HepG2 (cell line): Measurements from ENCODE around the gene FALEC. TPM values are rescaled to one million over a fixed set of nuclear protein-coding genes. Genes with fewer than 3 reads are reported as not detected.

Experiments used
- EP300 ChIP-seq, 3 experiments: sonication (generic) in 1 of 3; formaldehyde crosslinking in 1 of 3; IDR thresholded peaks; 2 replicates each; pipeline versions ENCODE4 v1.5.1 to v1.6.1; 2011 to 2020; ENCODE audit warnings: low read depth in 2 of 3, low read length in 2 of 3, borderline replicate concordance in 1 of 3, improper control_type of control experiment in 1 of 3, mild to moderate bottlenecking in 1 of 3, missing genetic modification reagents in 1 of 3, moderate library complexity in 1 of 3
- GLI4 ChIP-seq: sonication (generic); formaldehyde crosslinking; IDR thresholded peaks from 2 replicates; pipeline ENCODE4 v1.5.1; 2020; ENCODE audit warnings: missing genetic modification reagents, mild to moderate bottlenecking, moderate library complexity, borderline replicate concordance
- GMEB1 ChIP-seq: sonication (generic); formaldehyde crosslinking; IDR thresholded peaks from 2 replicates; pipeline ENCODE4 v1.5.1; 2020; ENCODE audit warnings: missing genetic modification reagents, mild to moderate bottlenecking, borderline replicate concordance
- NR2F6 ChIP-seq, 2 experiments: IDR thresholded peaks; 2 replicates each; pipeline ENCODE4 v1.6.1; 2016; ENCODE audit warnings: antibody characterized with exemption in 1 of 2, mild to moderate bottlenecking in 1 of 2
- NR3C1 ChIP-seq: sonication (generic); formaldehyde crosslinking; IDR thresholded peaks from 2 replicates; pipeline ENCODE4 v1.4.0; 2020; ENCODE audit warnings: missing genetic modification reagents
- RFXAP ChIP-seq: sonication (generic); formaldehyde crosslinking; IDR thresholded peaks from 2 replicates; pipeline ENCODE4 v1.4.0; 2020; ENCODE audit warnings: missing genetic modification reagents, borderline replicate concordance
- SRSF9 ChIP-seq: fragments of 200-400 bp; formaldehyde crosslinking; IDR thresholded peaks from 2 replicates; pipeline ENCODE4 v1.6.1; 2018; ENCODE audit warnings: borderline replicate concordance, mild to moderate bottlenecking, low read depth, low read length; ENCODE audit not compliant: insufficient read depth, poor library complexity, severe bottlenecking
- TFDP2 ChIP-seq: sonication (generic); formaldehyde crosslinking; IDR thresholded peaks from 2 replicates; pipeline ENCODE4 v1.4.0; 2020; ENCODE audit warnings: missing genetic modification reagents
- TFE3 ChIP-seq: IDR thresholded peaks from 2 replicates; pipeline ENCODE4 v1.6.1; 2016
- ZBED4 ChIP-seq: sonication (generic); formaldehyde crosslinking; IDR thresholded peaks from 2 replicates; pipeline ENCODE4 v1.4.0; 2020; ENCODE audit warnings: missing genetic modification reagents, borderline replicate concordance
- ZMYM4 ChIP-seq: sonication (generic); formaldehyde crosslinking; IDR thresholded peaks from 2 replicates; pipeline ENCODE4 v1.8.1; 2023; ENCODE audit warnings: mild to moderate bottlenecking, missing genetic modification reagents
- ZNF337 ChIP-seq: sonication (generic); formaldehyde crosslinking; IDR thresholded peaks from 2 replicates; pipeline ENCODE4 v1.5.1; 2020; ENCODE audit warnings: missing genetic modification reagents, low read depth, mild to moderate bottlenecking, borderline replicate concordance
- ZNF546 ChIP-seq: sonication (generic); formaldehyde crosslinking; conservative IDR thresholded peaks from 2 replicates; pipeline ENCODE4 v1.8.1; 2023; ENCODE audit warnings: mild to moderate bottlenecking, missing genetic modification reagents
- ZNF580 ChIP-seq: IDR thresholded peaks from 2 replicates; pipeline ENCODE4 v1.6.1; 2016; ENCODE audit warnings: low read depth, borderline replicate concordance
- ZNF775 ChIP-seq: sonication (generic); formaldehyde crosslinking; IDR thresholded peaks from 2 replicates; pipeline ENCODE4 v1.4.0; 2020; ENCODE audit warnings: missing genetic modification reagents, mild to moderate bottlenecking, moderate library complexity, borderline replicate concordance
- polyA plus RNA-seq, 8 experiments: library from polyadenylated mRNA; depleted of rRNA in 3 of 8; stranded (reverse) in 7 of 8; unstranded in 1 of 8; fragments of >200 nt; fragmentation: Illumina TruSeq in 4 of 8; extraction: Trizol in 4 of 8; gene quantifications; 2 replicates each; pipeline versions ENCODE4 v1.2.1 to v1.2.3, GENCODE V29; 2011 to 2016; ENCODE audit warnings: low read depth in 4 of 8, missing spikeins in 1 of 8, mixed read lengths in 1 of 8; ENCODE audit not compliant: insufficient read depth in 1 of 8
- total RNA-seq, 5 experiments: library from RNA; depleted of rRNA; stranded (reverse); fragments of >200 nt; fragmentation: Illumina TruSeq; extraction: Trizol; gene quantifications; 2 replicates each; pipeline ENCODE4 v1.2.3, GENCODE V29; 2016; ENCODE audit warnings: low read depth in 1 of 5

The FALEC gene
- total and polyA plus RNA-seq, 2 of the 13 experiments (the other 11 are each of a cell fraction or from before 2014, with no cell fraction given) = 0.33 to 0.71 TPM

GRCh38 chr1:150562446-150563339, 47.1 kb downstream of the FALEC start (continued):
- TF ChIP-seq GMEB1 (0 out of 2 replicates have a peak, but pooled peaks have one; percentile 4), SRSF9 (no peak), ZBED4 (CRISPR knock-in tag) (no peak), EP300 (IDR thresholded peaks at IDR 0.05; ENCODE audit: low read depth in 2 of 2, low read length in 2 of 2) (peak in 1 of 2 experiments; percentile 28; a peak in 1 of 4 replicates), EP300 (CRISPR knock-in tag; IDR thresholded peaks at IDR 0.05; ENCODE audit: borderline replicate concordance) (no peak), ZNF546 (CRISPR knock-in tag) (no peak), TFE3 (CRISPR knock-in tag) (no peak), ZNF337 (CRISPR knock-in tag) (0 out of 2 replicates have a peak, but pooled peaks have one; percentile 26), NR2F6 (IDR thresholded peaks at IDR 0.05) (peak; percentile 21; the same call in 1 of the 2 replicates), NR2F6 (CRISPR knock-in tag; IDR thresholded peaks at IDR 0.05) (peak; percentile 30; the same call in 1 of the 2 replicates), ZNF580 (CRISPR knock-in tag) (0 out of 2 replicates have a peak, but pooled peaks have one; percentile 33), GLI4 (CRISPR knock-in tag) (no peak), ZMYM4 (CRISPR knock-in tag) (no peak), ZNF775 (CRISPR knock-in tag) (no peak), TFDP2 (no peak), RFXAP (CRISPR knock-in tag) (no peak; the same call in 1 of the 2 replicates), NR3C1 (CRISPR knock-in tag) (no peak)
